Stimulated activated CD8-positive, alpha-beta memory T cell treated with anti-CD3 and anti-CD28 coated beads, Interleukin-15, amount 100 ng/mL, for 24 hours (primary cell): ENCODE measurements around the gene CHCHD1.
"Not testable (repeated sequence)": the region's sequence is repeated elsewhere in the genome, so short reads cannot be mapped to it uniquely, and the experiment has no call there.

Experiments used
- DNase-seq: peaks from one replicate; pipeline ENCODE4 v3.0.0-alpha.2; 2020; ENCODE audit warnings: low read depth

CHCHD1 gene

DNA sequence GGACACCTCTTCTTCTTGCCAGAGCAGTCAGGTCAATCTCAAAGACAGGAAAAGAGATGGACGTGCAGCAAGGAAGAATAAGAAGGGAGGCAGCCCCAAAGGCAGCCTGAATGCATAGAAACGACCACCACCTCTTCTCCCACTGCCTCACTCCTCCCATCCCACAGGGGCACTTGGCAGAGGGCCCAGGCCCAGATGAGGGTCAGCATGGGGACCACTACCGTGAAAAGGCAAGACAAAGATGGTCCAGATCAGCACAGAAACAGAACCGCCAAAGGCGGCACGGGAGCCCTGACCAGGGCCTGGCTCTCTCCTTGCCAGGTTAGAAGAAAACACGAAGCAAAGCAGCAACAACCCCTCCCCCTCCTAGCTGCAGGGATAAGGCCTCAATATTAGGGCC, 31.5 kb downstream of the CHCHD1 start:
- DNase-seq = no peak

DNA sequence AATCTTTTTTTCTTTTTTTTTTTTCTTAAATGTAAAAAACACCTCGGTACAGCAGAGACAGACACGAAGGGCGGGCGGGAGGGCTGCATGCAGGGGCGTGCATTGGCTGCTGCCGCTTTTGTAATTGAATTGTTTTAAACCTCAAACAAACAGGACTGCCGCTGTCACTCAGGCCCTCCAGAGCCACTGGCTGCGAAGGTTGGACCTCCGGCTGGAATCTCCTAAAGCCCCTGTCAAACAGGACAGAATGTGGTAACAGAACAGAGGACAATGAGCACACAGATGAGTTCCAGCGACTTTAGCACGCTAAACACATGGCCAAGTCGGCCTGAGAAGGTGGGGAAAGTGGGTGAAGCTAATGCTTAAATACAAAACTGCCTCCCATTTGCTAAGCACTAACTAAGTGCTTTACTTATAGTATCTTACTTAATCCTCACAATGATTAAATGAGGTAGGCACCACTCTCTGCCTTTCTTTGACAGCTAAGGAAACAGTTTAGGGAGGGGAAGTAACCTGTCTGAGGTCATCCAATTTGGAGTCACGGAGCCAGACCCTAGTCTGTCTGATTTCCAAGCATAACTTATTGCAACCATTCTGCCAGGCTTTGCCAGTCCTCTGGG, 32.5 kb downstream of the CHCHD1 start:
- DNase-seq = no peak

DNA sequence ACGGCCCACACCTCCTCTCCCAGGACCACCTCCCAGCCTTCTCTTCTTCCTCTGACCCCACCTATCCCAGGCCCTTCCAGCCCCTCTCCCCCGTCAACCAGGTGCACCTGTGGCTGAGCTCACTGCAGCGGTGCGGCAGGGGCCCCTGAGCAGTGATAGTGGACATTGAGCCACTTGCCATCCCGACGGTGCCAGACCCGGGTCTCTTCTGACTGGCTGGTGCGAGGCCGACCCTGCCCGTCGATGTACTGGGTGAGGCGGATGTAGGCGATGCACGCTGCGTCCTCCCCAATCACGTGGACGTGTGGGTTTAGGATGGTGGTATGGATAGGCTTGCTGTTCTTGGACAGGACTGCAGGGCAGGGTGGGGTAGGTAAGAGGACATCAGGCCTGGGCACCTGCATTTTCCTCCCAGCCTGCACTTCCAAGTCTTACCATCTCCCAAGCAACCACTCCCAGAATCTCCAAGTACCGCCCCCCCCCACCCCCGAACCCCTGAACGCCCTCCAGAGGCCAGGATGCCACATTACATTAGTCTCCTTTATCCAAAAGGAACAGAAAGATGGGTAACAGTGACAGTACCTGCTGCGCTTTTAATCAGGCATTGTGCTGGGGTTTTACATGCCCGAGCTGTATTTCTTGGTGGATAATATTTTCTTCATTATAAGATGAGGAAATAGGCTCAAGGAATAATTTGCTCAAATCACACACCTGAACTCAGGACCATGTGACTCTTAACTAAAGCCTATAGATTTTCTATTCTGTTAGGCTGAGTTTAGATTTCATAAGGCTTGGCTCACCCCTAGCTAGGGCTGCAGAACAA, 33.3 kb downstream of the CHCHD1 start:
- no peak for DNase-seq

DNA sequence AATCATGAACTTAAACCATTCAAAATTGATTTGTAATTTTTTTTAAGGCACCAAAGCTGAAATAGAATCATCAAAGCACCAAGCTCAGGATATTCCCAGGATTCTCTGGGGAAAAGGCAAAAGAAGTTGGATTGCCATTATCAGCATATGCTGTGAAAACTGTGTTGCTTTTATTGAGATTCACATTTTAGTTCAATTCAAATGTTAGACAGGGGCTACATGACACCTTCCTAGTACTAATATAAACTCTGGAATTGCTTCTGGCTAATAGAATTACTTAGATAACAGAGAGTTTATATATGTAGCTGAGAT, 33.8 kb downstream of the CHCHD1 start:
- DNase-seq = no peak

DNA sequence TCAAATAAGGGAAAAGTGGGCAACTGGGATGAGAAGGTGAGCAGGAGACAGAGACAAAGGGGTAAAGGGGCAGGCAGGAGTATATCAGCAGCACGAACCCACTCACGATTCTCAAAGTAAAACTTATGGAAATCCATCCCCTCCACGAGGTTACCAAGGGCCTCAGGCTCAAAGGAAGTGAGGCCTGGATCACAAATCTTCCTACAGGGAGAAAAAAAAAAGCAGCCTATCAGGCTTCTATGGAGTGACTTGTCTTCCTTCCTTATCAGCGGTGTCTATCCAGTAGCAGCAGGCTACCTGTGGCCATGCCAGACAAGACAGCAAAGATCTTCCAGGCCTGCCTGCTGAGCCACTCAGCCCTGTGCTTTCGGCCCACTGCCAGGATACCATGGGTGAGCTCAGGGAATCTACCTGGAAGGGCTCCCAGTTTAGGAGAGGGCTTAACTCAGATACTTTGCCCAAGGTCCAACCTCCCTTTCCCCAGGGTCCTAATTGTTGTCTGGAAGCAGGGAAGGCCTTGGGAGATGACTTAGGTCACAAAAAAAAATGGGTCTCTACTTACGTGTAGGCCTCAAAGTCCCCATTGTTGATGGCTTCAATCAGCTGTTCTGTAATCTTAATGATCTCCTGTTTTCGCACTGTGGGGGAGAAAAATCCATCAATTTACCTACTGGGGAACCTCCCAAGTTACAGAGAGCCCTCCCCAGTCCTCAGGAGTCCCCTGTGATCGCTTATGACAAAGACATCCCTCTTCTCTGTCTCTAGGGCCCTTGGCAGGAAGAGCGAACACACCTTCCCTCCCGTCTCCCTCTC, 35.3 kb downstream of the CHCHD1 start:
- DNase-seq = no peak

DNA sequence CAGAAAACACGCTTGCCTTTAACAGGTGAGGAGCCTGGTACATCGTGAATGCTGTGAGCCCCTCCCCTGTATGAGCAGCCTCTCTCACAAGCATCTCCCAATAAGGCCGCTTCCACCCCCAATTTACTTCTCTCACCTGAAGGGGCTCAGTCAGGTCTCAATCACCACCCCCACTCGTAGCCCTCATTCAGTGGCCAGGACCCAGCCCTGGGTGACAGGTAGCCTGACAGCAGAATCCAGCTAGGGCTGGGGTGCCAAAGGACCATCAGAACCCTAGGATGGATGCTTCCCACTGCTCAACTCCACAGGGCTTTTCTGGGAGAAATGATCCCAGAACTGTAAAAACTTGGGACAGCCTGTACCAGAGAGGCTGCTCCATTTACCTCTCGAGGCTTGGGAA, 36.0 kb downstream of the CHCHD1 start:
- DNase-seq = no peak

DNA sequence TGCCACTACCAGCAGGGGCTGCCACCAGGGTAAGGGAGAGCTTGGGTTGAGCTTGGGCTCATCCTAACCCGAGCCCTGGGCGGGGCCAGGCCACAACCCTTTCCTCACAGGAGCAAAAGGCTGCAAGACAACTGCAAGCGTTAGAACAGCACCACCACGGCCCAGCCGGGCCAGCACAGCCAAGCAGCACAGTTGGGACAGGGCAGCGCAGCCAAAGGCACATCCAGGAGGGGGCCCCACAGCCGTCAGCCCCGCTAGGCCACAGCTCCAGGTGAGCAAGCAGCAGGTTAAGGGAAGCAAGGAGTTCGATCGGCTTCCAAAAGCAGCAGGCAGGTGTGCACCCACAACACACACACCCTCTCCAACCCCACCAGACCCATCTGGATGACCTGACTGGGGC, 36.6 kb downstream of the CHCHD1 start:
- DNase-seq = no peak

DNA sequence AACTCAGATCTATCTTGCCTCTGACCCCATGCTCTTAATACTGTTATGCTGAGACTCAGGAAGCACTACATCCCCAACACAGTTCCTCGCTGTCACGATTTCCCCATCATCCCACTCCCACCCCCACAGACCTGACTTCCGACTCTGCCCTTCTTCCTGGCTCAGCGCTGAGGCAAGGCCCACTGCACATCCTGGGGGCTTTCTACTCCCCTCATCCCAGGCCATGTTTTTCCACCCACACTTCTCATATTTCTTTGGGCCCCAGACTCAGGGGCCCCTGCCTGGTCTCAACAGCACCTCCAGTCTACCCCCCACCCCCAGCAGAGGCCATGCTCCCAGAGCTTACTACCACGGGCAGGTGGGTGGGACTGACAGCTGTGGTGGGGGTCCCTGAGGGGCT, 37.2 kb downstream of the CHCHD1 start:
- no peak for DNase-seq

DNA sequence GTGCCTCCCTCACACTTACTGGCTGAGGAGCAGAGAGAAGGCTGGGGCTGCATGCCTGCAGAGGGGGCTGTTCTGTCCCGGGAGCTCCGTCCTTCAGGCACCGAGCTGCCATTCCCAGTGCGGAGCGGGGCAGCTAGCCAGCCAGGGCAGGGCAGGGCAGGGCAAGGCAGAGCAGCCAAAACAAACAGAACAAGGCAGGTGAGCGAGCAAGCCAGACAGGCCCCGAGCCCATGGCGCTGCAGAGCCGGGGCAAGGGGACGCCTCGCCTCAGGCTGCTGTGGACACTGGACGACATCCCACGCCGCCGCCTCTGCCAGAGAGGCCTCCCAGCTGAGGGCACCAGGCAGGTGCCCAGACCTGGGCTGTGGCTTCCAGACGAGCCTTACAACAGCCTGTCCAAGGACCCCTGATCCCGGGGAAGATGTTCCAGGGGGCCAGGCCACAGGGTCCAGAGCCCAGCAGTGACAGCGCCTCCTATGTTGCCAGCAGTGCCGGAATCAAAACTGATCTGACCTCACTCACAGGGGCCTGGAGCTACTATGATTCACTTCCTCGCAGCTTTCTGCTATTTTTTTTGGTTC, 37.8 kb downstream of the CHCHD1 start:
- no peak for DNase-seq

DNA sequence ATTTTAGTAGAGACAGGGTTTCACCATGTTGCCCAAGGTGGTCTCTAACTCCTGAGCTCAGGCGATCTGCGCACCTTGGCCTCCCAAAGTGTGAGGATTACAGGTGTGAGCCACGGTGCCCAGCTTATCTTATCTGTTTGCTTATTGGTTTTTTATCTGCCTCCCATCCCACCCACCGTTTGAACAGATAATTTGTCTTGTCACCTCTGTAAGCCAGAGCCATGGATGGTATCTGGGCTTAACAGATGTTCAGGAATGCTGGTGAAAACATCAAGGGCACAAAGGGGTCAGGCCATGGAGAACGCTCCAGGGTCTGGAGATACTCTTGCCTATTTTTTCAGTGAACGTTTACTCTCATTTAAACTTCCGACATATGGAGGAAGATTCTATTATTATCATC, 41.5 kb downstream of the CHCHD1 start:
- DNase-seq = no peak

DNA sequence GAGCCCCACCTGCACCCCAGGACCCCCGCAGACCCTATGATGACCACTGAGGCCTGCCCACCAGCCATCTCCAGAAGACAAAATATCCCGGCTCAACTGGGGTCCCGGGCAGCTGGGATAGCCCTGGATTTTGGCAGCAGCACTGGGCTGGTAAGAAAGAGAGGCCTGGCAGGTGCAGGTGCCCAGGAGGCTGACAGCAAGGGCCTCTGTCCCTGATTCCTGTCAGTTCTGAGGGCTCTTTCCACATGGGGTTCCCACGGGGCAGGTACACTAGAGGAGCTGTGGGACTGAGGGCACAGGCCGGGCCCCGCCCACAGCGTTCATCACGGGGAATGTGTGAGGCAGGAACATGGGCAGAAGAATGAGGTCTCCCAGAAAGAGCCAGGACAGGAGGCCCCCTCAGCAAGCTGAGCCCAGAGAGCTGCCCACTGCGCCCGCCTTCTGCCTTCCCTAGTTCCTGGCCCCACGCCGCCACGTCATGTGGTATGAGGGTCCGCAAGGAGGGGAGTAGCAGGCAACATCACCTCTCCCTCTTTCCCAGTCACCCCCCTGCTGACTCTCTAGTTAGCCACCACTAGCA, 42.4 kb downstream of the CHCHD1 start:
- no peak for DNase-seq

DNA sequence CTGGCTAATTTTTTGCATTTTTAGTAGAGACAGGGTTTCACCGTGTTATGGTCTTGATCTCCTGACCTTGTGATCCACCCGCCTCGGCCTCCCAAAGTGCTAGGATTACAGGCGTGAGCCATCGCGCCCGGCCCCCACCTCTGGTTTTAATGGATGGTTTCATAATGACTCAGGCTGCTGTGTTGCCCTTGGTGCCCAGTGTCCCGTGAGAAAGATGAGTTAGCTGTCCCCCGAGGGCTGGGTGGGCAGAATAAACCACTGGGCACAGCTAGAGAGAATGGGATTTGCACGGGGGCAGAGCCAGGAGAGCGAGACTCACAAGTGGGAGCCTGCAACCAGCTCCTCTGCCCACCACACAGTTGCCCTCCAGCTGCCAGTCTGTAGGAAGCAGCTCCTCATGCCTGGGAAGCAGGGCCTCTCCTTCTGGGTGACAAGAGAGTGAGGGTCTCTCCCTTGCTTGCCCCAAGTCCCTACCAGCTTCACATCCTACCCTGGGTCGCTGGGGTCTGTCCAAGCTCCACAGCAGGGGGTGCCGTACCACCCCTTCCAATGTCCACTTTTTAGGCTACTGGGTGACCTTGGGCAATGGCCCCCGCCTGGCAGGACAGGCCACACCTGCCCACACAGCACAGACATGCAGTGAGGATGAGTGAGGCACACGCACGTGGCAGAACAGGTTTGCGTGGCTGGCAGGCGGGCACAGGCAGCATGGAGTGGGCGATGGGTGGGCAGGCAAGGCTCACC, 45.7 kb downstream of the CHCHD1 start:
- DNase-seq = no peak

DNA sequence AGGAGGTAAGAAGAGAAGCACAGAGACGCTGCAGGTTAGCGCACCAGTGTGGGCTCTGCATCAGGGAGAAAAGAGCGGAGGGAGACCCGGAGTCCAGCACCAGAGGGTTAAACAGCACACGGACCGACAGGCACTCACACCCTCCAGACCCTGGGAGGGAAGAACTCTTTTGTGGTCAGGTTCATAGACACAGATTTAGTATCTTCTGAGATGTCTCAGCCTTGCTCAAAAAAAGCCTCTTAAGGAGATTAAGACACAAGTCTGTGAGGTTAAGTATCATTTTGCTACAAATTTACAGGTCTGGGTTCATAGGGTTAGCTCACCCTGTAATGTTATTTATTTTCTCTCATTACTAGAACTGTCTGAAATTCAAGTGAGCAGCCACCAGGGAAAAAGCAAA, 46.3 kb downstream of the CHCHD1 start:
- DNase-seq = no peak

DNA sequence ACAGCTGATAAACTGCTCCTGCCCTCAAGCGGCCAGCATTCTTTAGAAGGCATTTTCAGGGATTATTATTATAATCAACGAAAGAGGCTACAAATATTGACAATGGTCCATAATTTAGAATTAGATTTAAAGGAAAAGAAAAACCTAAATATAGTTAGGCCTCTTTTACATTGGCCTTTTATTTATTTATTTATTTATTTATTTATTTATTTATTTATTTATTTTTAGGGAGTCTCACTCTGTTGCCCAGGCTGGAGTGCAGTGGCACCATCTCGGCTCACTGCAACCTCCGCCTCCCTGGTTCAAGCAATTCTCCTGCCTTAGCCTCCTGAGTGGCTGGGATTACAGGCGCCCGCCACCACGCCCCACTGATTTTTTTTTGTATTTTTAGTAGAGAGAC, 47.2 kb downstream of the CHCHD1 start:
- not testable (repeated sequence) for DNase-seq
